HT1080 (cell line): ENCODE data around the gene ARHGAP8. TPM values are rescaled to one million over a fixed set of nuclear protein-coding genes. Genes with fewer than 3 reads are reported as not detected.
A peak's percentile ranks its signal among the peaks of the same experiment; 100 is the strongest.
"Not testable (repeated sequence)": the region's sequence is repeated elsewhere in the genome, so short reads cannot be mapped to it uniquely, and the experiment has no call there.

ENCODE experiments used
- DNase-seq: peaks from one replicate; pipeline ENCODE4 v3.0.0-alpha.2; 2015; ENCODE audit warnings: low read depth
- total RNA-seq: library from RNA; depleted of rRNA; stranded (reverse); fragments of >200 nt; shearing (Covaris generic); gene quantifications from 2 replicates; pipeline ENCODE4 v1.2.3, GENCODE V29; 2014

ARHGAP8 gene
- total RNA-seq, 1 experiment from 2014 or later: not detected

DNA sequence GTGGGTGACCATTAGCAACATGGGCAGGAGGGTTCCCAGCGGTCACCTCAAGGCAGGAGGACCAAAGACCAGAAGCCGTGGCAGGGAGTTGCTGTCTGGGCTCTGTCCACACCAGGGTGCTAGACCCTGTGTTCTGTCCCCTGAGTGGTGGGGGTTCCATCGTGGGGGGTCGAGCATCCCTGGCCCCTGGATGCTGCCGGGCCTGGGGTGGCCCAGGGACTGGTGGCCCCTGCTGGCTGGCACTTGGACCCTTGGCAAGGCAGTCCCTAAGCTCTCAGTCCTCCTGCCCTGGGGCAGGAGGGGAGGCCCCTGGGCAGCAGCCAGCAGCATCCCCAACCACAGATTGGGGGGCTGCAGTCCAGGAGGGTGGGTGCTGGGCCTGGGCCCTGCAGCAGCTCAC lies 13.4 kb upstream of the ARHGAP8 start:
- DNase-seq: no peak

- peak; percentile 53 for DNase-seq
Measured at GRCh38 chr22:44739666-44740065, 12.7 kb upstream of the ARHGAP8 start.

GRCh38 chr22:44740307-44740706 lies 12.1 kb upstream of the ARHGAP8 start:
- no peak for DNase-seq

GRCh38 chr22:44741929-44742328 lies 10.4 kb upstream of the ARHGAP8 start:
- DNase-seq: no peak

DNA sequence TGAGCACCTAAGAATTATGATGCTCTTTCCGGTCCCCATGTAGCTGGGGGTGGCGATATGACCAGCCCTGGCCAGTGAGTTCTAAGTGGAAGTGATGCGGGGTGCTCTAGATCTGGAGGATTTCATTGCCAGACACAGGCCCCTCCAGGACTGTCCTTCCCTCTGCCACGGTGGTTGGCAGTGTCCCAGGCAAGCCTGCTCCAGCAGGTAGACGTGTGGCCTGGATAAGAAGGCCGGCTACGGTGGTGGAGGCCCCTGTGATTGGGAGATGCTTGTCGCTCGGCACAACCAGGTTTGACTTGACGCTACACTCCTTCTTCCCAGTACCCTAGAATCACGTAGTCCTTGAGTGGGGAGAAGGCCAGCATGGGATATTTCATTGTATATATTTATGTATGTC lies 9.1 kb upstream of the ARHGAP8 start:
- no peak for DNase-seq

- DNase-seq: no peak
Measured at GRCh38 chr22:44743804-44744211, 8.6 kb upstream of the ARHGAP8 start.

DNA sequence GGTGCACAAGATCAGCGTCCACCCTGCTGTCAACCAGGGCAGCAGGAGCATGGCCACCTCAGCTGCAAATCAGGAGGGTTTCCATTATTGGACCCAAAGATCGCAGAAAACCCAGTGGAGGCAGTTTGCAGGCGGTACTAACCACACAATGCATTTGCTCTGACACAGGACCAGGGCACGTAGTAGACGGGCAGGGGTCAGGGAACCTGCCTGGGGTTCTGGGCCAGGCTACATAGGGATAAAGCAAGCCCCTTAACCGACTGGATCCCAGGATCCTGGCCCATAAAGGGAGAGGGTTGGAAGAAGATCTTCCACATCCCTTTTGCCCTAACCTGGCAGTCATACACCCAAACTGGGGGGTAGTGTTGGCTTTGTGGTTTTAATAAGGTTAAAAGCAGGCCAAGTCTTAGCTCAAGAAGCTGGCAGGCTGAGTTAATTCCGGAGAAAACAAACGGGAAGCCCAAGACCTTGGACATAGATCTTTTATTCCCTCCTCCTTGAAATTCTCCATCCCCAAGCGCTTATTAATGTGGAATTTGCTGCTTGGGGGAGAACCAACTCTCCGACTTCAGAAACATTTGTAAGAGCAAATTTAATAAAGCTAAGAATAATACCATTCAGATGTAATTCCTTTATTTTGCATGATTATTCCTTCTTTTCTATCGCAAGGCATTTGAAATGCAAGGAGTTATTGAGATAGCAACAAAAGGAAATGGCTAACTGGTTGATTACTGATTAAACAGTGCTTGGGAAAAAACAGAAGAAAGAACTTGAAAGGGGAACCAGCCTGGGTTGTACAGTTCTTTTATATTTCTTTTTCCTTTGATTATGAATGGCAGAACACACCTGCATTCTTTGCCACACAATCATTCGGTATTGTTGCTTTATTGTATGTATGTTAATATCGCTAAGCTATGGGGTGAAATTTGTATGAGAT lies 6.3 kb upstream of the ARHGAP8 start:
- DNase-seq: no peak

DNA sequence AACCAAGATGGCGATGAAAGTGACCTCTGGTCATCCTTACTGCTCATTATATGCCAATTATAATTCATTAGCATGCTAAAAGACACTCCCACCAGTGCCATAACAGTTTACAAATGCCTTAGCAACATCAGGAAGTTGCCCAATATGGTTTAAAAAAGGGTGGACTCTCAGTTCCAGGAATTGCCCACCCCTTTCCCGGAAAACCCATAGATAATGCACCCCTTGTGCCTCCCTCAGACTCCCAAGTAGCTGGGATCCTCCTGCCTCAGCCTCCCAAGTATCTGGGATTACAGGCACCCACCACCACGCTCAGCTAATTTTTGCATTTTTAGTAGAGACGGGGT lies 4.6 kb upstream of the ARHGAP8 start:
- DNase-seq: not testable (repeated sequence)

DNA sequence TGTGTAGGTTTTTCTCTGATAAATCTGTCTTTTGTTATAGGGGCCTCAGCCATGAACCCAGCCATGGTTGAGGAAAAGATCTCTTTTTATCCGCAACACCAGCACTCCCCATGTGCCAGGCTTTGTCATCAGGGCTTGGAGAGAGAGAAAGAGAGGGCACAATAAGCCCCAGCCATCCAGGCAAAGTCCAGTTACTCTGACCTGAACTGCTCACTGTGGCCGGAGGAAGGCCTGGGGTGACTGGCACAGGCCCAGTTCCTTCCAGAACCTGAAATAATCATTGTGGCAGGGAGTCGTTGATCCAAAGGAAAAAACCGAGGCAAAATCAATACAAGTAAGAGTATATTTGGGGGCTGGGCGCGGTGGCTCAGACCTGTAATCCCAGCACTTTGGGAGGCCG lies 3.9 kb upstream of the ARHGAP8 start:
- DNase-seq: no peak

- no peak for DNase-seq
Measured at GRCh38 chr22:44750481-44750880, 1.9 kb upstream of the ARHGAP8 start.

GRCh38 chr22:44753189-44754042 lies 1.0 kb downstream of the ARHGAP8 start:
- DNase-seq: no peak

DNA sequence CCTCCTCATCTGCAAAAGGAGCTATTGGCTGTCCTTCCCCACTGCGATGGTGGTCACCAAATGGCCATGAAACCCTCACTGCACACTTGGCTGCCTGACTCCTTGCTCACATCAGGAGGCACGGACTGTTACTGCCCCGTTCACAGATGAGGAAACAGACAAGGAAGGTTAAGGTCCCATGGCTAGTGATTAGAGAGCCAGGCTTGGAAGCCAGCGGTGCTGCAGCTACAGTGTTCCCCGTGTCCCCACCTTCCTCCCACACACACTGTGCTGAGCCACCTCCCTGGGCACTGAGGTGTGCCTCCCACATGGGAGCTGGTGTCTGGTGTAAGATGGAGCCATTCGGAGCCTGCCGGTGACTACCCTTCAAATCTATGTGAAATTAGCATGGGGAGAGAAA lies 2.6 kb downstream of the ARHGAP8 start:
- no peak for DNase-seq

- no peak for DNase-seq
Measured at GRCh38 chr22:44755417-44755816, 3.0 kb downstream of the ARHGAP8 start.

- no peak for DNase-seq
Measured at GRCh38 chr22:44755956-44756361, 3.6 kb downstream of the ARHGAP8 start.

DNA sequence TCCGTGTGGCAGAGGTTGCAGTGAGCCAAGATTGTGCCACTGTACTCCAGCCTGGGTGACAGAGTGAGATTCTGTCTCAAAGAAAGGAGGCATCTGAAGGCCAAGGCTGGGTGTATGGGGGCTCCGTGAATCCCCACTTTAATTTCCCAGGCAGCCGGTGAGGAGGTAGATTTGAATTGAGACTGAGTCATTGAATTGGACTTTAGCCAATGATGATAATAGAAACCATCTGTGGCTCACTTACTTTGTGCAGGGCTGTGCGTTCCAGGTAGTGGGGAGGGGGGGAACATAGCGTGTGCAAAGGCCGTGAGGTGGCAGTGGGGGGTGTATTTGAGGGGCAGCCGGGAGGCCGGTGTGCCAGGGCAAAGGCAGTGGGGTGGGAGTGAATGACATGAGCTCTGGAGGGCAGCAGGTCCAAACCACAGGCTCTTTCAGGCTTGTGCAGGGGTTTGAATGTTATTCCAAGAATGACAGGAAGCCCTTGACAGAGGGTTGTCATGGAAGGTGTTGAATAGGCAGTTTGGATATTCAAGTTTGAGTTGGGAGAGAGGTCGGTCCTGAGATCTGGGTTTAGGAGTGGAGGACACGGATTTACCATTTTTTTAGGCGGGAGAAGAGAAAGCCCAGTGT lies 6.1 kb downstream of the ARHGAP8 start:
- peak; percentile 28 for DNase-seq

- DNase-seq: no peak
Measured at GRCh38 chr22:44759001-44759400, 6.6 kb downstream of the ARHGAP8 start.

- no peak for DNase-seq
Measured at GRCh38 chr22:44759430-44760310, 7.3 kb downstream of the ARHGAP8 start.

DNA sequence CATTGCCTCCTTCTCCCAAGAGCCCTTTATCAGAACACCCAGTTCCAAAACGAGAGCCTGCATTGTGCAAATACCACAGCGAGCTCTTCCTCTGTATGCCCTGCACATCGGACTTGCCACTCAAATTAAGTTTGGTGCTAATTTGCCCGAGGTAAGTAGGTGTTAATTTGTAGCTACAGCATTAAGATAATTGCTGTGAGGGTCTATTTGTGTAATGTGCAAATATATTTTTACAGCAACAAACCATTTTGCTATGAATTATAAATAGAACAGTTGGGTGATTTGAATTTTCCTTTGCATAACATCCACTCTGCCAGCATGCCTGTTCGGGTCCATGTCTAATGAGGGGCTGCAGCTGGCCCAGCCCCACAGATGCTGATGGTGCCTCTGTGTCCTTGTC lies 8.1 kb downstream of the ARHGAP8 start:
- DNase-seq: no peak

DNA sequence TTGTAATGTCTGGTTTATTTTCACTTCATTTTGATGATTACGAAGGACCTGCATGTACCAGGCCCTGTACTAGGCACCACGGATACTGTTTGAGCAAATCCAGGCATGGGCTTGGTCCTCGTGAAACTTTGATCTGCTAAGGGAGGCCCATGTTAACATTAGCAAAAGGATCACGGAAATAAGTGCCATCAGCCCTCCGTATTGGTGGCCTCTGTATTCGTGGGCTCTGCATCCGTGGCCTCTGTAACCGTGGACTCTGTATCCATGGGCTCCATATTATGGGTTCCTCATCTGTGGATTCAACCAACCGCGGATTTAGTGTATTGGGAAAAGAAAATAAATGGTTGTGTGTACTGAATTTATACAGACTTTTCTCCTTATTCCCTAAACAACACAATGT lies 8.7 kb downstream of the ARHGAP8 start:
- no peak for DNase-seq

- no peak for DNase-seq
Measured at GRCh38 chr22:44764373-44764772, 12.0 kb downstream of the ARHGAP8 start.

GRCh38 chr22:44764974-44765373 lies 12.6 kb downstream of the ARHGAP8 start:
- no peak for DNase-seq
